ENCODE data around the gene CYTH1.

Gene CYTH1

GRCh38 chr17:78748730-78749317 lies 33.2 kb downstream of the CYTH1 start:
- Histone ChIP-seq H3K9me2 (ENCODE audit: low read depth, low read length) (no peaks in the 10 kb centered on the region), H3K27ac (ENCODE audit: low read depth, low read length, poor library complexity, severe bottlenecking) (no peak overlapping the region), H3K4me1 (ENCODE audit: insufficient read depth, low read length, severe bottlenecking) (peaks cover 3% of the 10 kb centered on the region), H3K27me3 (ENCODE audit: insufficient read depth, low read length) (no peaks in the 10 kb centered on the region; the same call in 1 of the 2 replicates), H3K36me3 (ENCODE audit: insufficient read depth, low read length) (no peaks in the 10 kb centered on the region), H2AFZ (ENCODE audit: low read length) (no peak overlapping the region), H3K9me3 (ENCODE audit: low read length) (no peaks in the 10 kb centered on the region), H3K4me3 (ENCODE audit: low read depth, low read length, poor library complexity, severe bottlenecking) (no peak overlapping the region), H4K20me1 (ENCODE audit: insufficient read depth, low read length) (no peaks in the 10 kb centered on the region), H3K79me2 (ENCODE audit: insufficient read depth, low read length) (no peaks in the 10 kb centered on the region), H3K4me2 (ENCODE audit: low read length) (no peak overlapping the region), H3K9ac (ENCODE audit: low read length) (no peak overlapping the region), H3F3A (ENCODE audit: insufficient read depth, low read length) (no peaks in the 10 kb centered on the region)
- TF ChIP-seq EZH2 (IDR thresholded peaks at IDR 0.05; ENCODE audit: borderline replicate concordance, low read length) (no peak), CTCF (IDR thresholded peaks at IDR 0.05; ENCODE audit: low read length) (no peak)

GRCh38 chr17:78748048-78748729 lies 33.9 kb downstream of the CYTH1 start:
- no peaks in the 10 kb centered on the region for H3K79me2 ChIP-seq (ENCODE audit: insufficient read depth, low read length)

GRCh38 chr17:78747488-78747887 lies 34.6 kb downstream of the CYTH1 start:
- H3K9me3 ChIP-seq (ENCODE audit: low read length) = no peaks in the 10 kb centered on the region
- H3K27ac ChIP-seq (ENCODE audit: low read depth, low read length, poor library complexity, severe bottlenecking) = no peak overlapping the region
- no peaks in the 10 kb centered on the region for H3K9me2 ChIP-seq (ENCODE audit: low read depth, low read length)
- H3K27me3 ChIP-seq (ENCODE audit: insufficient read depth, low read length) = no peaks in the 10 kb centered on the region; the same call in 1 of the 2 replicates
- no peak overlapping the region for H3K9ac ChIP-seq (ENCODE audit: low read length)
- no peaks in the 10 kb centered on the region for H4K20me1 ChIP-seq (ENCODE audit: insufficient read depth, low read length)
- no peaks in the 10 kb centered on the region for H3K36me3 ChIP-seq (ENCODE audit: insufficient read depth, low read length)
- no peak overlapping the region for H3K4me3 ChIP-seq (ENCODE audit: low read depth, low read length, poor library complexity, severe bottlenecking)
- TF ChIP-seq EZH2 (IDR thresholded peaks at IDR 0.05; ENCODE audit: borderline replicate concordance, low read length) (no peak), CTCF (IDR thresholded peaks at IDR 0.05; ENCODE audit: low read length) (no peak)
- no peaks in the 10 kb centered on the region for H3F3A ChIP-seq (ENCODE audit: insufficient read depth, low read length)
- no peaks in the 10 kb centered on the region for H3K79me2 ChIP-seq (ENCODE audit: insufficient read depth, low read length)
- H3K4me1 ChIP-seq (ENCODE audit: insufficient read depth, low read length, severe bottlenecking) = peaks cover 3% of the 10 kb centered on the region
- no peak overlapping the region for H3K4me2 ChIP-seq (ENCODE audit: low read length)
- H2AFZ ChIP-seq (ENCODE audit: low read length) = no peak overlapping the region

More at GRCh38 chr17:78748048-78748729, 33.9 kb downstream of the CYTH1 start:
- TF ChIP-seq EZH2 (IDR thresholded peaks at IDR 0.05; ENCODE audit: borderline replicate concordance, low read length) (no peak), CTCF (IDR thresholded peaks at IDR 0.05; ENCODE audit: low read length) (no peak)
- no peaks in the 10 kb centered on the region for H3K9me3 ChIP-seq (ENCODE audit: low read length)
- no peak overlapping the region for H3K4me3 ChIP-seq (ENCODE audit: low read depth, low read length, poor library complexity, severe bottlenecking)
- no peaks in the 10 kb centered on the region; the same call in 1 of the 2 replicates for H3K27me3 ChIP-seq (ENCODE audit: insufficient read depth, low read length)
- no peaks in the 10 kb centered on the region for H3K36me3 ChIP-seq (ENCODE audit: insufficient read depth, low read length)
- no peak overlapping the region for H3K9ac ChIP-seq (ENCODE audit: low read length)
- H2AFZ ChIP-seq (ENCODE audit: low read length) = no peak overlapping the region
- H4K20me1 ChIP-seq (ENCODE audit: insufficient read depth, low read length) = no peaks in the 10 kb centered on the region
- no peak overlapping the region for H3K27ac ChIP-seq (ENCODE audit: low read depth, low read length, poor library complexity, severe bottlenecking)
- H3K4me1 ChIP-seq (ENCODE audit: insufficient read depth, low read length, severe bottlenecking) = peaks cover 3% of the 10 kb centered on the region
- no peaks in the 10 kb centered on the region for H3F3A ChIP-seq (ENCODE audit: insufficient read depth, low read length)
- no peaks in the 10 kb centered on the region for H3K9me2 ChIP-seq (ENCODE audit: low read depth, low read length)
- H3K4me2 ChIP-seq (ENCODE audit: low read length) = no peak overlapping the region
